HepG2 (cell line): ENCODE data around the gene MAP2K3. TPM values are rescaled to one million over a fixed set of nuclear protein-coding genes. Genes with fewer than 3 reads are reported as not detected.

ENCODE experiments used
- ATAC-seq: fragments of 200-7000 bp; cut with Tn5 transposase; 3 replicates; pipeline ENCODE4 v1.9.1; 2020; ENCODE audit warnings: mild to moderate bottlenecking, moderate library complexity
- BruUV-seq: library from RNA; stranded (reverse); fragments of 400-500 nt; replicated peaks from 2 replicates; lab custom pipeline; 2021; lab: Mats Ljungman, UMichigan
- CTCF ChIA-PET: fragments of 300-600 bp; formaldehyde crosslinking; extraction: SDS; loops from one replicate; lab custom pipeline; 2021; ENCODE audit warnings: low total read pairs, inconsistent platforms, low intra/inter-chr PET ratio; lab: Yijun Ruan, JAX
- POLR2A ChIA-PET: fragments of 350-600 bp; sonication (Branson Sonifier 250); formaldehyde crosslinking; loops from one replicate; lab custom pipeline; 2020; ENCODE audit warnings: antibody characterized with exemption, inconsistent platforms; lab: Yijun Ruan, JAX
- DNase-seq: peaks from one replicate; pipeline ENCODE4 v3.0.0-alpha.2; 2015; ENCODE audit warnings: low spot score
- FAIRE-seq: peaks from 3 replicates; lab custom pipeline; 2011; peaks lifted over from hg19 to GRCh38; lab: Jason Lieb, UNC
- H2AFZ ChIP-seq: one replicate; pipeline ENCODE4 v1.6.1; 2011; ENCODE audit warnings: low read length, inconsistent platforms
- H3K27ac ChIP-seq: fragments of 300-600 bp; 3 replicates; pipeline ENCODE4 v1.8.0; 2011; ENCODE audit warnings: mixed run types, mild to moderate bottlenecking, mixed read lengths, low read length, inconsistent platforms; ENCODE audit not compliant: insufficient read depth; ENCODE audit errors: extremely low read length
- H3K27me3 ChIP-seq, 2 experiments: fragments of 200-600 bp in 1 of 2; 2 replicates in 1 of 2; 3 replicates in 1 of 2; pipeline versions ENCODE4 v1.6.0 to v1.8.0; 2011; ENCODE audit warnings: low read length in 2 of 2, mild to moderate bottlenecking in 2 of 2, moderate library complexity in 2 of 2, inconsistent platforms in 1 of 2; ENCODE audit not compliant: insufficient read depth in 2 of 2, control insufficient read depth in 1 of 2
- H3K36me3 ChIP-seq, 2 experiments: fragments of 200-600 bp in 1 of 2; replicated peaks in 1 of 2; 2 replicates in 1 of 2; 3 replicates in 1 of 2; pipeline versions ENCODE4 v1.5.1 to v1.8.0; 2011; ENCODE audit warnings: low read length in 2 of 2, inconsistent platforms in 1 of 2; ENCODE audit not compliant: insufficient read depth in 2 of 2, control insufficient read depth in 1 of 2
- H3K4me1 ChIP-seq: 2 replicates; pipeline ENCODE4 v1.5.1; 2012; ENCODE audit warnings: low read length, inconsistent platforms; ENCODE audit not compliant: insufficient read depth
- H3K4me2 ChIP-seq: 2 replicates; pipeline ENCODE4 v1.6.0; 2011; ENCODE audit warnings: low read depth, low read length, inconsistent platforms
- H3K4me3 ChIP-seq, 3 experiments: fragments of 200-600 bp in 1 of 3; sonication (generic), shearing (Covaris generic) in 1 of 3; replicated peaks in 1 of 3; 2 replicates each; pipeline ENCODE4 v1.5.1; 2011 to 2016; ENCODE audit warnings: low read length in 3 of 3, inconsistent platforms in 2 of 3, low read depth in 2 of 3, mild to moderate bottlenecking in 2 of 3, control low read depth in 1 of 3, mixed read lengths in 1 of 3; ENCODE audit not compliant: insufficient read depth in 1 of 3
- H3K79me2 ChIP-seq: one replicate; pipeline ENCODE4 v1.6.1; 2011; ENCODE audit warnings: low read length, inconsistent platforms; ENCODE audit not compliant: insufficient read depth
- H3K9ac ChIP-seq: 2 replicates; pipeline ENCODE4 v1.6.0; 2011; ENCODE audit warnings: mild to moderate bottlenecking, low read depth, low read length, inconsistent platforms; ENCODE audit not compliant: insufficient read depth
- H3K9me3 ChIP-seq: 2 replicates; pipeline ENCODE4 v1.5.1; 2012; ENCODE audit warnings: mild to moderate bottlenecking, low read length
- H4K20me1 ChIP-seq: 2 replicates; pipeline ENCODE4 v1.6.0; 2011; ENCODE audit warnings: inconsistent platforms, mild to moderate bottlenecking, low read length, moderate library complexity; ENCODE audit not compliant: insufficient read depth
- AGO1 ChIP-seq: fragments of 200-400 bp; formaldehyde crosslinking; IDR thresholded peaks from 2 replicates; pipeline ENCODE4 v1.6.1; 2017; ENCODE audit warnings: mild to moderate bottlenecking, low read depth, low read length, moderate library complexity; ENCODE audit not compliant: poor library complexity, severe bottlenecking
- KLF12 ChIP-seq: sonication (generic); formaldehyde crosslinking; IDR thresholded peaks from 2 replicates; pipeline ENCODE4 v1.4.0; 2020; ENCODE audit warnings: missing genetic modification reagents, borderline replicate concordance
- ZKSCAN1 ChIP-seq: fragments of 150-350 bp; IDR thresholded peaks from 2 replicates; pipeline ENCODE4 v1.6.1; 2014; ENCODE audit warnings: low read length
- ZNF205 ChIP-seq: IDR thresholded peaks from 2 replicates; pipeline ENCODE4 v1.6.1; 2018; ENCODE audit warnings: missing biosample characterization, missing genetic modification reagents
- ZNF333 ChIP-seq: sonication (generic); formaldehyde crosslinking; IDR thresholded peaks from 2 replicates; pipeline ENCODE4 v1.4.0; 2020; ENCODE audit warnings: mild to moderate bottlenecking, missing genetic modification reagents, borderline replicate concordance
- WGBS: methylation state at CpG from one replicate; pipeline ENCODE4 v1.1.6; 2017; ENCODE audit warnings: low lambda C conversion rate; 5-methylcytosine and 5-hydroxymethylcytosine counted together
- in situ Hi-C: cut with HindIII; loops from 2 replicates; pipeline ENCODE4 v1.10.0; 2017; ENCODE audit warnings: low pct_unique_long_range_greater_than_20kb; ENCODE audit not compliant: extremely low pct_ligation_motif_present
- intact Hi-C: fragments of 100-400 bp; cut with micrococcal nuclease; formaldehyde crosslinking; loops from one replicate; pipeline ENCODE4 v1.10.0; 2022; ENCODE audit not compliant: unreplicated experiment
- polyA plus RNA-seq, 8 experiments: library from polyadenylated mRNA; depleted of rRNA in 3 of 8; stranded (reverse) in 7 of 8; unstranded in 1 of 8; fragments of >200 nt; fragmentation: Illumina TruSeq in 4 of 8; extraction: Trizol in 4 of 8; gene quantifications; 2 replicates each; pipeline versions ENCODE4 v1.2.1 to v1.2.3, GENCODE V29; 2011 to 2016; ENCODE audit warnings: low read depth in 4 of 8, missing spikeins in 1 of 8, mixed read lengths in 1 of 8; ENCODE audit not compliant: insufficient read depth in 1 of 8
- total RNA-seq, 5 experiments: library from RNA; depleted of rRNA; stranded (reverse); fragments of >200 nt; fragmentation: Illumina TruSeq; extraction: Trizol; gene quantifications; 2 replicates each; pipeline ENCODE4 v1.2.3, GENCODE V29; 2016; ENCODE audit warnings: low read depth in 1 of 5
- TF ChIP-seq, protein P1 (sequence below): sonication (generic); formaldehyde crosslinking; conservative IDR thresholded peaks from 2 replicates; pipeline ENCODE4 v1.4.0; 2020; ENCODE audit warnings: mild to moderate bottlenecking, missing genetic modification reagents, moderate library complexity
- TF ChIP-seq, protein P2 (sequence below): sonication (generic); formaldehyde crosslinking; IDR thresholded peaks from 2 replicates; pipeline ENCODE4 v1.5.1; 2020; ENCODE audit warnings: missing genetic modification reagents, mild to moderate bottlenecking, borderline replicate concordance
- TF ChIP-seq, protein P3 (sequence below): sonication (generic); formaldehyde crosslinking; IDR thresholded peaks from 2 replicates; pipeline ENCODE4 v1.4.0; 2020; ENCODE audit warnings: missing genetic modification reagents

Gene MAP2K3
- total and polyA plus RNA-seq, 2 of the 13 experiments (the other 11 are each of a cell fraction or from before 2014, with no cell fraction given) = 20.5 to 27.4 TPM

DNA sequence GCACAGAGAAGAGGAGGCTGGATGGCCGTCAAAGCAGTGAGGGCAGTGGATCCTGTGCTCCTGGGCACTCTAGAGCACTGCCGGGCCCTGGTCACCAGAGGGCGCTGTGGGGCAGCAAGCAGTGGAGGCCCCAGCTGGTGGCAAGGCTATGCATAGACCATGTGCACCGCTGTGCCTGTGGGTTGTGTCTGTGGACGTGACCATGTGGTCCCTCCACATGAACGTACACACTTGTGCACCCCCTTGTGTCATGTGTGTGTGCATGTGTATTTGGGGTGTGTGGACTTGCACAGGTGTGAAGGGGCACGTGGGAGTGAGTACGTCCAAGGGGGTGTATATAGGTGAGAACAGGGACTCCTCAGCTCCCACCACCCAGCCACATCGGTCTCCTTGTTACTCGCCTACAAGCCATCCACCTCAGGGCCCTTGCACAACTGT, 4.4 kb upstream of the MAP2K3 start (continued):
- TF ChIP-seq, protein P1, sequence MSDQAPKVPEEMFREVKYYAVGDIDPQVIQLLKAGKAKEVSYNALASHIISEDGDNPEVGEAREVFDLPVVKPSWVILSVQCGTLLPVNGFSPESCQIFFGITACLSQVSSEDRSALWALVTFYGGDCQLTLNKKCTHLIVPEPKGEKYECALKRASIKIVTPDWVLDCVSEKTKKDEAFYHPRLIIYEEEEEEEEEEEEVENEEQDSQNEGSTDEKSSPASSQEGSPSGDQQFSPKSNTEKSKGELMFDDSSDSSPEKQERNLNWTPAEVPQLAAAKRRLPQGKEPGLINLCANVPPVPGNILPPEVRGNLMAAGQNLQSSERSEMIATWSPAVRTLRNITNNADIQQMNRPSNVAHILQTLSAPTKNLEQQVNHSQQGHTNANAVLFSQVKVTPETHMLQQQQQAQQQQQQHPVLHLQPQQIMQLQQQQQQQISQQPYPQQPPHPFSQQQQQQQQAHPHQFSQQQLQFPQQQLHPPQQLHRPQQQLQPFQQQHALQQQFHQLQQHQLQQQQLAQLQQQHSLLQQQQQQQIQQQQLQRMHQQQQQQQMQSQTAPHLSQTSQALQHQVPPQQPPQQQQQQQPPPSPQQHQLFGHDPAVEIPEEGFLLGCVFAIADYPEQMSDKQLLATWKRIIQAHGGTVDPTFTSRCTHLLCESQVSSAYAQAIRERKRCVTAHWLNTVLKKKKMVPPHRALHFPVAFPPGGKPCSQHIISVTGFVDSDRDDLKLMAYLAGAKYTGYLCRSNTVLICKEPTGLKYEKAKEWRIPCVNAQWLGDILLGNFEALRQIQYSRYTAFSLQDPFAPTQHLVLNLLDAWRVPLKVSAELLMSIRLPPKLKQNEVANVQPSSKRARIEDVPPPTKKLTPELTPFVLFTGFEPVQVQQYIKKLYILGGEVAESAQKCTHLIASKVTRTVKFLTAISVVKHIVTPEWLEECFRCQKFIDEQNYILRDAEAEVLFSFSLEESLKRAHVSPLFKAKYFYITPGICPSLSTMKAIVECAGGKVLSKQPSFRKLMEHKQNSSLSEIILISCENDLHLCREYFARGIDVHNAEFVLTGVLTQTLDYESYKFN (CRISPR knock-in tag) = no peak

DNA sequence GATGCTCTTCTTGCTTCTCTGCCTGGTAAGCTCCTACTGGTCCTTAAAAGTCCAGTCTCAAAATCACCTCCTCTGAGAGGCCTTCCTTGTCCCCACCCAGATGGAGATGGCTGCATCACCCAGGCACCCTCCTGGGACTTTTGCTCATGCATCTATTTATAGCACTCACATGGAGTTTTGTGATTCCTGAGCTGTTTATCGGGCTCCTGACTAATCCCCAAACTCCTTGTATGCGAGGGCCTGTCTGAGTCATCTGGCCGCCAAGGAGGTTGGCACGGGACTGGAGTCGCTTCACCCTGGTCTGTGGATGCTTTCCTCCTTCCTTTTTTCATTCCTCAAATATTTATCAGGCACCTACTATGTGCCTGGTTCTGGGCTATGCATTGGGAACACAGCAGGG, 2.3 kb upstream of the MAP2K3 start:
- H3K79me2 ChIP-seq = peaks cover 25% of the 10 kb centered on the region
- H3K9ac ChIP-seq = no peak overlapping the region
- no peaks in the 10 kb centered on the region for H3K9me3 ChIP-seq
- H3K4me3 ChIP-seq = no peak overlapping the region
- peaks cover 7% of the 10 kb centered on the region; the same call in 1 of the 2 replicates for H4K20me1 ChIP-seq
- ChIA-PET CTCF (no interaction called here), POLR2A (no interaction called here)
- 1% methylated on average over 5 of the region's 5 CpGs for WGBS
- no peak overlapping the region for H2AFZ ChIP-seq
- no peak for ATAC-seq
- H3K27me3 ChIP-seq = peaks cover 2 to 31% of the 10 kb centered on the region in 2 experiments; a peak in 4 of 5 replicates
- H3K27ac ChIP-seq = no peak overlapping the region
- in situ Hi-C loops = loop anchor here (5.0 to 10.0 kb wide), 3 partner anchors 157 to 230 kb away; partner anchors contain the start of gene DHRS7B
- peaks cover 41% of the 10 kb centered on the region for H3K4me1 ChIP-seq
- no peak overlapping the region for H3K4me2 ChIP-seq
- no peak for FAIRE-seq
- BruUV-seq = no TSS peak
- TF ChIP-seq, protein P2, sequence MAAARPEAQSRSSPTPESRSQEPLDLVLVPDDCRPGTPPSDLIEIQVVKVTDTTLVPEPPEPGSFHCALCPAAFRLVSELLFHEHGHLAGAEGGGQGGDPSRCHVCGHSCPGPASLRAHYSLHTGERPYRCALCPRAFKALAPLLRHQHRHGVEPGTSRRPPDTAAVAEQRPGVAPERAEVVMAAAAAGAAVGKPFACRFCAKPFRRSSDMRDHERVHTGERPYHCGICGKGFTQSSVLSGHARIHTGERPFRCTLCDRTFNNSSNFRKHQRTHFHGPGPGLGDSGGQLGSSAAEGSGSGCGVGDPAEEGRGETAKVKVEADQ (CRISPR knock-in tag) = no peak
- no peak for TF ChIP-seq ZNF333 (CRISPR knock-in tag)
- peak; percentile 51; the same call in 1 of the 2 replicates for TF ChIP-seq ZKSCAN1
- no peak for TF ChIP-seq KLF12 (CRISPR knock-in tag)
- no peak for TF ChIP-seq AGO1
- TF ChIP-seq ZNF205 = no peak
- TF ChIP-seq, protein P3, sequence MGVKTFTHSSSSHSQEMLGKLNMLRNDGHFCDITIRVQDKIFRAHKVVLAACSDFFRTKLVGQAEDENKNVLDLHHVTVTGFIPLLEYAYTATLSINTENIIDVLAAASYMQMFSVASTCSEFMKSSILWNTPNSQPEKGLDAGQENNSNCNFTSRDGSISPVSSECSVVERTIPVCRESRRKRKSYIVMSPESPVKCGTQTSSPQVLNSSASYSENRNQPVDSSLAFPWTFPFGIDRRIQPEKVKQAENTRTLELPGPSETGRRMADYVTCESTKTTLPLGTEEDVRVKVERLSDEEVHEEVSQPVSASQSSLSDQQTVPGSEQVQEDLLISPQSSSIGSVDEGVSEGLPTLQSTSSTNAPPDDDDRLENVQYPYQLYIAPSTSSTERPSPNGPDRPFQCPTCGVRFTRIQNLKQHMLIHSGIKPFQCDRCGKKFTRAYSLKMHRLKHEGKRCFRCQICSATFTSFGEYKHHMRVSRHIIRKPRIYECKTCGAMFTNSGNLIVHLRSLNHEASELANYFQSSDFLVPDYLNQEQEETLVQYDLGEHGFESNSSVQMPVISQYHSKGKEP = no peak
- TF ChIP-seq, all 625 proteins: peak for 1
- H3K36me3 ChIP-seq = no peaks in the 10 kb centered on the region; a peak in 1 of 5 replicates
- intact Hi-C loops = loop anchor here (5.0 to 10.0 kb wide), 3 partner anchors 35 to 237 kb away; partner anchors contain the start of genes DHRS7B and USP22
- DNase-seq = no peak
